ENCODE measurements around the gene OR7E24. TPM values are rescaled to one million over a fixed set of nuclear protein-coding genes. Genes with fewer than 3 reads are reported as not detected.

OR7E24 gene
- total RNA-seq (2014; rRNA removed; shearing (Covaris generic)) (not detected in 2 replicates), polyA plus RNA-seq (2016; fragmentation: Nextera tagmentation; extraction: Ambion mirVana) (not detected in 2 replicates)
- long read RNA-seq: 0 reads

- no peaks in the 10 kb centered on the region for H3K27me3 ChIP-seq (ENCODE audit: insufficient read depth)
Observed at GRCh38 chr19:9250630-9251029, at the start of gene OR7E24. OR7E24 (plus strand) TSS chr19:9250930; CDS start chr19:9251044, 114 bp downstream.

More at GRCh38 chr19:9250630-9251029, at the start of gene OR7E24:
- Histone ChIP-seq H3K36me3 (ENCODE audit: insufficient read depth) (peaks cover 3% of the 10 kb centered on the region), H3K27ac (ENCODE audit: low read depth) (no peak within 1 kb of the TSS), H3K4me1 (ENCODE audit: insufficient read depth) (no peaks in the 10 kb centered on the region), H4K20me1 (replicated peaks; ENCODE audit: insufficient read depth) (no peaks in the 10 kb centered on the region), H3K4me2 (no peak within 1 kb of the TSS), H2AFZ (no peak within 1 kb of the TSS), H3K79me2 (replicated peaks; ENCODE audit: insufficient read depth) (no peaks in the 10 kb centered on the region), H3K9me2 (ENCODE audit: insufficient read depth) (no peaks in the 10 kb centered on the region), H3K4me3 (no peak within 1 kb of the TSS), H3F3A (replicated peaks; ENCODE audit: low read depth) (no peaks in the 10 kb centered on the region)
- Mint-ChIP-seq H3K4me3 (no peak within 1 kb of the TSS), H3K4me1 (no peaks in the 10 kb centered on the region), H3K27ac (no peak within 1 kb of the TSS), H3K36me3 (ENCODE audit: low read depth) (peaks cover 29% of the 10 kb centered on the region), H3K27me3 (ENCODE audit: insufficient read depth, low read depth, poor library complexity) (peaks cover 2% of the 10 kb centered on the region), H3K9me3 (peaks cover 95% of the 10 kb centered on the region)
- DNase-seq (ENCODE audit: low spot score): no peak
- no peak for TF ChIP-seq CREB1 (CRISPR knock-in tag; IDR thresholded peaks at IDR 0.05; ENCODE audit: low read depth)
- TF ChIP-seq ZNF114 (CRISPR knock-in tag; IDR thresholded peaks at IDR 0.05): no peak
- no peak for TF ChIP-seq ETS1 (IDR thresholded peaks at IDR 0.05)
- TF ChIP-seq, protein P1, sequence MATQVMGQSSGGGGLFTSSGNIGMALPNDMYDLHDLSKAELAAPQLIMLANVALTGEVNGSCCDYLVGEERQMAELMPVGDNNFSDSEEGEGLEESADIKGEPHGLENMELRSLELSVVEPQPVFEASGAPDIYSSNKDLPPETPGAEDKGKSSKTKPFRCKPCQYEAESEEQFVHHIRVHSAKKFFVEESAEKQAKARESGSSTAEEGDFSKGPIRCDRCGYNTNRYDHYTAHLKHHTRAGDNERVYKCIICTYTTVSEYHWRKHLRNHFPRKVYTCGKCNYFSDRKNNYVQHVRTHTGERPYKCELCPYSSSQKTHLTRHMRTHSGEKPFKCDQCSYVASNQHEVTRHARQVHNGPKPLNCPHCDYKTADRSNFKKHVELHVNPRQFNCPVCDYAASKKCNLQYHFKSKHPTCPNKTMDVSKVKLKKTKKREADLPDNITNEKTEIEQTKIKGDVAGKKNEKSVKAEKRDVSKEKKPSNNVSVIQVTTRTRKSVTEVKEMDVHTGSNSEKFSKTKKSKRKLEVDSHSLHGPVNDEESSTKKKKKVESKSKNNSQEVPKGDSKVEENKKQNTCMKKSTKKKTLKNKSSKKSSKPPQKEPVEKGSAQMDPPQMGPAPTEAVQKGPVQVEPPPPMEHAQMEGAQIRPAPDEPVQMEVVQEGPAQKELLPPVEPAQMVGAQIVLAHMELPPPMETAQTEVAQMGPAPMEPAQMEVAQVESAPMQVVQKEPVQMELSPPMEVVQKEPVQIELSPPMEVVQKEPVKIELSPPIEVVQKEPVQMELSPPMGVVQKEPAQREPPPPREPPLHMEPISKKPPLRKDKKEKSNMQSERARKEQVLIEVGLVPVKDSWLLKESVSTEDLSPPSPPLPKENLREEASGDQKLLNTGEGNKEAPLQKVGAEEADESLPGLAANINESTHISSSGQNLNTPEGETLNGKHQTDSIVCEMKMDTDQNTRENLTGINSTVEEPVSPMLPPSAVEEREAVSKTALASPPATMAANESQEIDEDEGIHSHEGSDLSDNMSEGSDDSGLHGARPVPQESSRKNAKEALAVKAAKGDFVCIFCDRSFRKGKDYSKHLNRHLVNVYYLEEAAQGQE (IDR thresholded peaks at IDR 0.05; ENCODE audit: unreplicated experiment): no peak
- TF ChIP-seq POLR2AphosphoS5 (IDR thresholded peaks at IDR 0.05; ENCODE audit: low read depth): no peak
- TF ChIP-seq, protein P2, sequence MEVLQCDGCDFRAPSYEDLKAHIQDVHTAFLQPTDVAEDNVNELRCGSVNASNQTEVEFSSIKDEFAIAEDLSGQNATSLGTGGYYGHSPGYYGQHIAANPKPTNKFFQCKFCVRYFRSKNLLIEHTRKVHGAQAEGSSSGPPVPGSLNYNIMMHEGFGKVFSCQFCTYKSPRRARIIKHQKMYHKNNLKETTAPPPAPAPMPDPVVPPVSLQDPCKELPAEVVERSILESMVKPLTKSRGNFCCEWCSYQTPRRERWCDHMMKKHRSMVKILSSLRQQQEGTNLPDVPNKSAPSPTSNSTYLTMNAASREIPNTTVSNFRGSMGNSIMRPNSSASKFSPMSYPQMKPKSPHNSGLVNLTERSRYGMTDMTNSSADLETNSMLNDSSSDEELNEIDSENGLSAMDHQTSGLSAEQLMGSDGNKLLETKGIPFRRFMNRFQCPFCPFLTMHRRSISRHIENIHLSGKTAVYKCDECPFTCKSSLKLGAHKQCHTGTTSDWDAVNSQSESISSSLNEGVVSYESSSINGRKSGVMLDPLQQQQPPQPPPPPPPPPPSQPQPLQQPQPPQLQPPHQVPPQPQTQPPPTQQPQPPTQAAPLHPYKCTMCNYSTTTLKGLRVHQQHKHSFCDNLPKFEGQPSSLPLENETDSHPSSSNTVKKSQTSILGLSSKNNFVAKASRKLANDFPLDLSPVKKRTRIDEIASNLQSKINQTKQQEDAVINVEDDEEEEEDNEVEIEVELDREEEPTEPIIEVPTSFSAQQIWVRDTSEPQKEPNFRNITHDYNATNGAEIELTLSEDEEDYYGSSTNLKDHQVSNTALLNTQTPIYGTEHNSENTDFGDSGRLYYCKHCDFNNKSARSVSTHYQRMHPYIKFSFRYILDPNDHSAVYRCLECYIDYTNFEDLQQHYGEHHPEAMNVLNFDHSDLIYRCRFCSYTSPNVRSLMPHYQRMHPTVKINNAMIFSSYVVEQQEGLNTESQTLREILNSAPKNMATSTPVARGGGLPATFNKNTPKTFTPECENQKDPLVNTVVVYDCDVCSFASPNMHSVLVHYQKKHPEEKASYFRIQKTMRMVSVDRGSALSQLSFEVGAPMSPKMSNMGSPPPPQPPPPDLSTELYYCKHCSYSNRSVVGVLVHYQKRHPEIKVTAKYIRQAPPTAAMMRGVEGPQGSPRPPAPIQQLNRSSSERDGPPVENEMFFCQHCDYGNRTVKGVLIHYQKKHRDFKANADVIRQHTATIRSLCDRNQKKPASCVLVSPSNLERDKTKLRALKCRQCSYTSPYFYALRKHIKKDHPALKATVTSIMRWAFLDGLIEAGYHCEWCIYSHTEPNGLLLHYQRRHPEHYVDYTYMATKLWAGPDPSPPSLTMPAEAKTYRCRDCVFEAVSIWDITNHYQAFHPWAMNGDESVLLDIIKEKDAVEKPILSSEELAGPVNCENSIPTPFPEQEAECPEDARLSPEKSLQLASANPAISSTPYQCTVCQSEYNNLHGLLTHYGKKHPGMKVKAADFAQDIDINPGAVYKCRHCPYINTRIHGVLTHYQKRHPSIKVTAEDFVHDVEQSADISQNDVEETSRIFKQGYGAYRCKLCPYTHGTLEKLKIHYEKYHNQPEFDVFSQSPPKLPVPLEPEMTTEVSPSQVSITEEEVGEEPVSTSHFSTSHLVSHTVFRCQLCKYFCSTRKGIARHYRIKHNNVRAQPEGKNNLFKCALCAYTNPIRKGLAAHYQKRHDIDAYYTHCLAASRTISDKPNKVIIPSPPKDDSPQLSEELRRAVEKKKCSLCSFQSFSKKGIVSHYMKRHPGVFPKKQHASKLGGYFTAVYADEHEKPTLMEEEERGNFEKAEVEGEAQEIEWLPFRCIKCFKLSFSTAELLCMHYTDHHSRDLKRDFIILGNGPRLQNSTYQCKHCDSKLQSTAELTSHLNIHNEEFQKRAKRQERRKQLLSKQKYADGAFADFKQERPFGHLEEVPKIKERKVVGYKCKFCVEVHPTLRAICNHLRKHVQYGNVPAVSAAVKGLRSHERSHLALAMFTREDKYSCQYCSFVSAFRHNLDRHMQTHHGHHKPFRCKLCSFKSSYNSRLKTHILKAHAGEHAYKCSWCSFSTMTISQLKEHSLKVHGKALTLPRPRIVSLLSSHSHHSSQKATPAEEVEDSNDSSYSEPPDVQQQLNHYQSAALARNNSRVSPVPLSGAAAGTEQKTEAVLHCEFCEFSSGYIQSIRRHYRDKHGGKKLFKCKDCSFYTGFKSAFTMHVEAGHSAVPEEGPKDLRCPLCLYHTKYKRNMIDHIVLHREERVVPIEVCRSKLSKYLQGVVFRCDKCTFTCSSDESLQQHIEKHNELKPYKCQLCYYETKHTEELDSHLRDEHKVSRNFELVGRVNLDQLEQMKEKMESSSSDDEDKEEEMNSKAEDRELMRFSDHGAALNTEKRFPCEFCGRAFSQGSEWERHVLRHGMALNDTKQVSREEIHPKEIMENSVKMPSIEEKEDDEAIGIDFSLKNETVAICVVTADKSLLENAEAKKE (CRISPR knock-in tag; IDR thresholded peaks at IDR 0.05): no peak
- no peak for TF ChIP-seq JUNB (IDR thresholded peaks at IDR 0.05; ENCODE audit: unreplicated experiment)
- no peak for TF ChIP-seq ZNF331 (CRISPR knock-in tag; IDR thresholded peaks at IDR 0.05; ENCODE audit: low read depth)
- ATAC-seq: no peak
